ENCODE data around the gene BAIAP2.

- TF ChIP-seq CTCF (IDR thresholded peaks at IDR 0.05) (no peak), POLR2A (IDR thresholded peaks at IDR 0.05) (no peak)
These were observed 13.2 kb upstream of the BAIAP2 start for GRCh38 chr17:81021531-81022343.
